Panc1 (cell line): Measurements from ENCODE around the gene AGAP1. TPM values are rescaled to one million over a fixed set of nuclear protein-coding genes. Genes with fewer than 3 reads are reported as not detected.

Experiments
- ATAC-seq: fragments of 200-7000 bp; cut with Tn5 transposase; 2 replicates; pipeline ENCODE4 v1.9.1; 2020; ENCODE audit warnings: mild to moderate bottlenecking, moderate library complexity
- BruUV-seq: library from RNA; stranded (reverse); fragments of 400-500 nt; replicated peaks from 2 replicates; lab custom pipeline; 2021; lab: Mats Ljungman, UMichigan
- CTCF ChIA-PET: fragments of 300-600 bp; sonication (Branson Sonifier 250); formaldehyde crosslinking; loops from one replicate; lab custom pipeline; 2022; ENCODE audit warnings: antibody characterized with exemption; lab: Charles Lee
- POLR2A ChIA-PET: fragments of 300-600 bp; sonication (Branson Sonifier 250); formaldehyde crosslinking; loops from one replicate; lab custom pipeline; 2022; ENCODE audit warnings: antibody characterized with exemption; lab: Charles Lee
- DNase-seq: peaks from one replicate; pipeline ENCODE4 v3.0.0-alpha.2; 2010; ENCODE audit warnings: low read depth, low spot score
- H3K27ac ChIP-seq: 2 replicates; pipeline ENCODE4 v1.5.1; 2011; ENCODE audit warnings: mild to moderate bottlenecking, low read length, inconsistent platforms
- H3K27me3 ChIP-seq: fragments of 200-500 bp; sonication (Bioruptor generic); 2 replicates; pipeline ENCODE4 v1.6.0; 2014; ENCODE audit warnings: low read length, inconsistent platforms; ENCODE audit not compliant: control insufficient read depth, insufficient read depth
- H3K36me3 ChIP-seq: fragments of 200-500 bp; sonication (Bioruptor generic); 2 replicates; pipeline ENCODE4 v1.5.1; 2014; ENCODE audit warnings: inconsistent platforms, mild to moderate bottlenecking, low read length, moderate library complexity; ENCODE audit not compliant: control insufficient read depth, insufficient read depth
- H3K4me1 ChIP-seq: 2 replicates; pipeline ENCODE4 v1.5.1; 2011; ENCODE audit warnings: inconsistent platforms, mild to moderate bottlenecking, low read length, moderate library complexity; ENCODE audit not compliant: control insufficient read depth, insufficient read depth
- H3K4me3 ChIP-seq, 2 experiments: 2 replicates each; pipeline ENCODE4 v1.5.1; 2011 to 2012; ENCODE audit warnings: low read depth in 2 of 2, low read length in 2 of 2, mild to moderate bottlenecking in 2 of 2, inconsistent platforms in 1 of 2, moderate library complexity in 1 of 2
- H3K9me3 ChIP-seq: fragments of 200-500 bp; sonication (Bioruptor generic); 2 replicates; pipeline ENCODE4 v1.5.1; 2014; ENCODE audit warnings: low read depth, mild to moderate bottlenecking, inconsistent platforms, low read length, moderate library complexity; ENCODE audit not compliant: control insufficient read depth, insufficient read depth
- CTCF ChIP-seq: fragments of 450-650 bp; IDR thresholded peaks from 2 replicates; pipeline ENCODE4 v1.5.1; 2017; ENCODE audit warnings: mild to moderate bottlenecking
- POLR2AphosphoS5 ChIP-seq: IDR thresholded peaks from 2 replicates; pipeline ENCODE4 v1.6.1; 2012; ENCODE audit warnings: mild to moderate bottlenecking, low read depth, low read length, moderate library complexity
- REST ChIP-seq, 2 experiments: IDR thresholded peaks; 2 replicates each; pipeline ENCODE4 v1.6.1; 2011 to 2012; ENCODE audit warnings: low read depth in 2 of 2, control low read depth in 1 of 2, low read length in 1 of 2, mild to moderate bottlenecking in 1 of 2, moderate library complexity in 1 of 2; ENCODE audit not compliant: insufficient read depth in 1 of 2
- SIN3A ChIP-seq: IDR thresholded peaks from 2 replicates; pipeline ENCODE4 v1.6.1; 2012; ENCODE audit warnings: low read depth, mild to moderate bottlenecking, low read length, moderate library complexity, borderline replicate concordance; ENCODE audit not compliant: insufficient read depth
- TCF7L2 ChIP-seq: IDR thresholded peaks from 2 replicates; pipeline ENCODE4 v1.6.1; 2011; ENCODE audit warnings: mild to moderate bottlenecking, low read depth, low read length, inconsistent platforms
- in situ Hi-C: cut with HindIII; loops from 2 replicates; pipeline ENCODE4 v1.10.0; 2016; ENCODE audit warnings: low sequenced_read_pairs, low pct_unique_long_range_greater_than_20kb
- intact Hi-C: fragments of 100-400 bp; cut with micrococcal nuclease; formaldehyde crosslinking; loops from one replicate; pipeline ENCODE4 v1.10.0; 2022; ENCODE audit not compliant: unreplicated experiment
- total RNA-seq: library from RNA; stranded (reverse); gene quantifications from one replicate; pipeline ENCODE4 v1.2.1, GENCODE V29; 2021; ENCODE audit not compliant: unreplicated experiment

The AGAP1 gene
- total RNA-seq, 1 experiment from 2014 or later: 38.9 TPM

- DNase-seq (no peak), ATAC-seq (no peak)
- Histone ChIP-seq H3K27ac (no peak overlapping the region), H3K4me3 (no peak overlapping the region), H3K9me3 (no peaks in the 10 kb centered on the region), H3K4me1 (no peaks in the 10 kb centered on the region), H3K36me3 (no peaks in the 10 kb centered on the region), H3K27me3 (no peaks in the 10 kb centered on the region)
- in situ Hi-C loops: no loop called here
- no peak for TF ChIP-seq TCF7L2
- TF ChIP-seq SIN3A: no peak
- TF ChIP-seq REST (IDR thresholded peaks at IDR 0.05; ENCODE audit: insufficient read depth in 1 of 2, low read depth in 2 of 2, low read length in 1 of 2): no peak
- no peak for TF ChIP-seq CTCF
- no TSS peak for BruUV-seq
- intact Hi-C loops: no loop called here
- POLR2A ChIA-PET: no interaction called here
- CTCF ChIA-PET: no interaction called here
Observed at GRCh38 chr2:236012155-236012554, 518.3 kb downstream of the AGAP1 start.

GRCh38 chr2:236014408-236015131, 520.7 kb downstream of the AGAP1 start:
- ChIA-PET CTCF (no interaction called here), POLR2A (no interaction called here)
- Histone ChIP-seq H3K27me3 (no peaks in the 10 kb centered on the region), H3K4me3 (no peak overlapping the region), H3K36me3 (no peaks in the 10 kb centered on the region), H3K9me3 (no peaks in the 10 kb centered on the region), H3K27ac (no peak overlapping the region), H3K4me1 (no peaks in the 10 kb centered on the region)
- ATAC-seq (no peak), DNase-seq (no peak)
- no peak for TF ChIP-seq REST (IDR thresholded peaks at IDR 0.05; ENCODE audit: insufficient read depth in 1 of 2, low read depth in 2 of 2, low read length in 1 of 2)
- TF ChIP-seq CTCF: no peak
- TF ChIP-seq SIN3A: no peak
- no peak for TF ChIP-seq POLR2AphosphoS5
- TF ChIP-seq TCF7L2: no peak
- in situ Hi-C loops (no loop called here), intact Hi-C loops (no loop called here)
- no TSS peak for BruUV-seq
